Measurements from ENCODE around the gene OR4X2.

The OR4X2 gene

GRCh38 chr11:48272606-48273005 lies 27.7 kb downstream of the OR4X2 start:
- no peak overlapping the region for H3K27ac ChIP-seq (ENCODE audit: low read length)
- H3K4me3 ChIP-seq (ENCODE audit: low read depth in 1 of 2, low read length in 2 of 2), result no peak overlapping the region
- H3K9me3 ChIP-seq (ENCODE audit: control insufficient read depth in 1 of 2, low read length in 2 of 2), result no peaks in the 10 kb centered on the region
- H3K27me3 ChIP-seq (ENCODE audit: low read depth, low read length), result no peaks in the 10 kb centered on the region
- no peaks in the 10 kb centered on the region for H3K4me1 ChIP-seq (ENCODE audit: control insufficient read depth in 1 of 2, insufficient read depth in 2 of 2, low read length in 2 of 2)
- H3K36me3 ChIP-seq (ENCODE audit: control insufficient read depth in 1 of 2, insufficient read depth in 2 of 2, low read length in 2 of 2), result no peaks in the 10 kb centered on the region
